Activated CD4-positive, alpha-beta T cell treated with anti-CD3 and anti-CD28 coated beads, Interleukin-2, amount 50 U/mL, for 48 hours (primary cell): ENCODE results near the gene RNU4-1.
"Not testable (repeated sequence)": the region's sequence is repeated elsewhere in the genome, so short reads cannot be mapped to it uniquely, and the experiment has no call there.

Experiments
- DNase-seq, 2 experiments: peaks; one replicate each; pipeline ENCODE4 v3.0.0-alpha.2; 2020

RNU4-1 gene

GRCh38 chr12:120292661-120293531 is at the start of gene RNU4-1:
Gene RNU4-1 (minus strand): TSS chr12:120293237.
- peak; percentile 73 to 82 for DNase-seq

- no peak for DNase-seq
Observed at GRCh38 chr12:120342175-120343038, 49.4 kb upstream of the RNU4-1 start.

GRCh38 chr12:120339256-120339655 is 46.2 kb upstream of the RNU4-1 start:
- DNase-seq = no peak

- no peak for DNase-seq
Observed at GRCh38 chr12:120337730-120338129, 44.7 kb upstream of the RNU4-1 start.

GRCh38 chr12:120336392-120336791 is 43.4 kb upstream of the RNU4-1 start:
- not testable (repeated sequence) for DNase-seq

- peak; percentile 55 to 65 for DNase-seq
Observed at GRCh38 chr12:120335447-120335846, 42.4 kb upstream of the RNU4-1 start.

- DNase-seq = no peak
Observed at GRCh38 chr12:120332523-120332922, 39.5 kb upstream of the RNU4-1 start.

GRCh38 chr12:120332041-120332440 is 39.0 kb upstream of the RNU4-1 start:
- DNase-seq = no peak

- no peak for DNase-seq
Observed at GRCh38 chr12:120331390-120331789, 38.4 kb upstream of the RNU4-1 start.

- no peak for DNase-seq
Observed at GRCh38 chr12:120328228-120328627, 35.2 kb upstream of the RNU4-1 start.

GRCh38 chr12:120327593-120327992 is 34.6 kb upstream of the RNU4-1 start, which contains the start of gene PLA2G1B:
Gene PLA2G1B (minus strand): TSS chr12:120327779. CDS start chr12:120327753, 26 bp downstream.
- no peak for DNase-seq

GRCh38 chr12:120324841-120325417 is 31.9 kb upstream of the RNU4-1 start:
- no peak for DNase-seq

- no peak for DNase-seq
Observed at GRCh38 chr12:120323772-120324171, 30.7 kb upstream of the RNU4-1 start.

GRCh38 chr12:120321382-120322202 is 28.6 kb upstream of the RNU4-1 start:
- no peak for DNase-seq

- peak; percentile 100 for DNase-seq
Observed at GRCh38 chr12:120317224-120318105, 24.4 kb upstream of the RNU4-1 start.

GRCh38 chr12:120316798-120317223 is 23.8 kb upstream of the RNU4-1 start:
- DNase-seq = no peak

GRCh38 chr12:120314220-120314619 is 21.2 kb upstream of the RNU4-1 start:
- no peak for DNase-seq

GRCh38 chr12:120301962-120302815 is 9.2 kb upstream of the RNU4-1 start, which contains the start of gene SIRT4:
Gene SIRT4 (plus strand): TSS chr12:120302321. CDS start chr12:120303562, 1,241 bp downstream.
- peak; percentile 88 to 91 for DNase-seq

- DNase-seq = no peak
Observed at GRCh38 chr12:120292411-120292660, 701 bp downstream of the RNU4-1 start.

GRCh38 chr12:120290609-120291305 is 2.3 kb downstream of the RNU4-1 start:
- peak; percentile 34 to 50 for DNase-seq
